Epithelial cell of proximal tubule (primary cell): Measurements from ENCODE around the gene MTCH2. TPM values are rescaled to one million over a fixed set of nuclear protein-coding genes. Genes with fewer than 3 reads are reported as not detected.
"Not testable (repeated sequence)": the region's sequence is repeated elsewhere in the genome, so short reads cannot be mapped to it uniquely, and the experiment has no call there.

ENCODE experiments used
- DNase-seq: peaks from one replicate; pipeline ENCODE4 v3.0.0-alpha.2; 2011; ENCODE audit warnings: low read depth
- H3K4me3 ChIP-seq: 2 replicates; pipeline ENCODE4 v1.5.1; 2011; ENCODE audit warnings: low read depth, mild to moderate bottlenecking, low read length
- total RNA-seq: library from RNA; depleted of rRNA; stranded (reverse); fragments of >200 nt; gene quantifications from 2 replicates; pipeline ENCODE4 v1.2.3, GENCODE V29; 2015
- TF ChIP-seq, protein P1 (sequence below): conservative IDR thresholded peaks from 2 replicates; pipeline ENCODE4 v1.5.1; 2012; ENCODE audit warnings: low read depth, mild to moderate bottlenecking, low read length

Gene MTCH2
- total RNA-seq, 1 donor from 2014 or later: 160 TPM

DNA sequence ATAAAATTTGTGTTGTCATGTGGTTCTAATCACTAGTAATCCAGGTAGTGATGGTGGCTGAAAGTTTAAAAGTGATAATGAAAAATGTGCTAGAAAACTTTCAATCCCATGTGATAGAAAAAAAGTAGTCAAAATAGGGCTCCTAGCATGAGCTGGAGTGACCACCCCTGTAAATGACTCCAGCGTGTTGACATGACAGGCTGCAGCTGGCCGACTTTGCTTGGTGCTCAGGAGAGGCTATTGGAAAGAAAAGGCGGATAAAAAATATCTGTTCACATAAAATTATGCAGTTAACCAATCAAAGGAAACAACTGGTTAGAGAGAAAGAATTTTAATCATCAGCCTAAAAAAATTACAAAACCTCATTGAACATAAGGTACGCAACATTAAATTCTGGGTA lies 16.9 kb upstream of the MTCH2 start:
- TF ChIP-seq, protein P1, sequence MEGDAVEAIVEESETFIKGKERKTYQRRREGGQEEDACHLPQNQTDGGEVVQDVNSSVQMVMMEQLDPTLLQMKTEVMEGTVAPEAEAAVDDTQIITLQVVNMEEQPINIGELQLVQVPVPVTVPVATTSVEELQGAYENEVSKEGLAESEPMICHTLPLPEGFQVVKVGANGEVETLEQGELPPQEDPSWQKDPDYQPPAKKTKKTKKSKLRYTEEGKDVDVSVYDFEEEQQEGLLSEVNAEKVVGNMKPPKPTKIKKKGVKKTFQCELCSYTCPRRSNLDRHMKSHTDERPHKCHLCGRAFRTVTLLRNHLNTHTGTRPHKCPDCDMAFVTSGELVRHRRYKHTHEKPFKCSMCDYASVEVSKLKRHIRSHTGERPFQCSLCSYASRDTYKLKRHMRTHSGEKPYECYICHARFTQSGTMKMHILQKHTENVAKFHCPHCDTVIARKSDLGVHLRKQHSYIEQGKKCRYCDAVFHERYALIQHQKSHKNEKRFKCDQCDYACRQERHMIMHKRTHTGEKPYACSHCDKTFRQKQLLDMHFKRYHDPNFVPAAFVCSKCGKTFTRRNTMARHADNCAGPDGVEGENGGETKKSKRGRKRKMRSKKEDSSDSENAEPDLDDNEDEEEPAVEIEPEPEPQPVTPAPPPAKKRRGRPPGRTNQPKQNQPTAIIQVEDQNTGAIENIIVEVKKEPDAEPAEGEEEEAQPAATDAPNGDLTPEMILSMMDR: no peak
- no peak overlapping the region for H3K4me3 ChIP-seq
- DNase-seq: no peak

DNA sequence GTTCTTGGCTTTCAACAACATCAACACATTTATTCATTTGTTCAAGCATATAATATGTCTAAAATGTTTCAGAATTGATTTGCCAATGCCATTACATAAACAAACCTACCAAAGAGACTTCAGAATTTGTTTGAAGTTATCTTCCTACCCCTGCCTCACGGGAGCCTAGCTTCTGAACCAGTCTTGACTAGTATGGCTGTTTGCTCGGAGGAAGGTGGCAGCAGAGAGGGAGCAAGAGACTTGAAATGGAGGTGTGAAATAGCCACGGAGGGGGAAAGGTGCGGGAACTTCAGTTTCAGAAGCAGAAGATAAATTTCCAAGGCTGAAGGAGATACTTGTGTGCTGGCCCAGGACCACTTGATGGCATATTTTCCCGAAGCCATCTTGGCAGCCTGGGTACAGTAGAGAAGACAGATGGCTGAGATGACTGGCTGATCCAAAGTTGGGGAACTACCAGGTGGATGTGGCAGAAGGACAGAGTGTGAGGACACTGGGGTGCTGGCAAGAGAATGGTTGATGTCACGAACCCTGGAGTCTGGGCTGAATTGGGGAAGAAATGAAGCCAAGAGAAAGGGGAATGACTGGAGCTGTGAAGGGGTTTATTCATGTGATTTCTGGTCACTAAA lies 14.0 kb upstream of the MTCH2 start:
- H3K4me3 ChIP-seq: no peak overlapping the region
- DNase-seq: no peak
- TF ChIP-seq, protein P1: no peak

DNA sequence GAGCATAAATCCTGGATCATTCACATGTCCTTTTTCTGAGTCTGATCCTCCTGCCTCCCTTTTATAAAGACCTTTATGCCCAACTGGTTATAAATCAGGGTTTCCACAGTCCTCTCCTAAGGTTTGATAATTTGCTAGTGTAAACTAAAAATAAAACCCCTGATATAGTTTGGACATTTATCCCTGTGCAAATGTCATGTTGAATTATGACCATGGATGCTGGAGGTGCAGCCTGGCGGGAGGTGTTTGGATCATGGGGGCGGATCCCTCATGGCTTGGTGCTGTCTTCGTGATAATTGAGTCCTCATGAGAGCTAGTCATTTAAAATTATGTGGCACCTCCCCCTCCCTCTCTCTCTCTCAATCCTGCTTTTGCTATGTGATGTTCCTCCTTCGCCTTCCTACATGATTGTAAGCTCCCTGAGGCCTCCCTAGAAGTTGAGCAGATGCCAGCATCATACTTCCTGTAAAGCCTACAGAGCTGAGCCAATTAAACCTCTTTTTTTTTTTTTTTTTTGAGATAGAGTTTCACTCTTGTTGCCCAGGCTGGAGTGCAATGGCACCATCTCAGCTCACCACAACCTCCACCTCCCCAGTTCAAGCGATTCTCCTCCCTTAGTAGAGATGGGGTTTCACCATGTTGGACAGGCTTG lies 9.6 kb upstream of the MTCH2 start:
- H3K4me3 ChIP-seq: no peak overlapping the region
- DNase-seq: no peak
- TF ChIP-seq, protein P1: no peak

DNA sequence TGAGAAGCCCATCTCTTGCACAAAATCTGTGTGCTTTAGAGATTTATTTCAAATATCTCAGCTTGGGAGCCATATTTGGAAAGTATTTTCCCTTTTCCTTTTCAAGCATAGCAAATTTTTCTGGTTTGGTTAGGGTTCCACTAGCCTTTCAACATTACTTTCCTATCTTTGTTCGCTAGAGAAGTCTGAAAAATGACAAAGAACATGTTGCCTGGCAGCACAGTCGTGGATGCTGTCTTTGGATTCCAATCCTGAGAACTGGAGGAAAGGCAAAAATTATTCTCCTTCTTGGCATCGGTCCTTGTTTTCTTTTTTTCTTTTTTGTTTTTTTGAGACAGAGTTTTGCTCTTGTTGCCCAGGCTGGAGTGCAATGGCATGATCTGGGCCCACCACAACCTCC lies 6.9 kb upstream of the MTCH2 start:
- no peak overlapping the region for H3K4me3 ChIP-seq
- no peak for DNase-seq
- TF ChIP-seq, protein P1: no peak

DNA sequence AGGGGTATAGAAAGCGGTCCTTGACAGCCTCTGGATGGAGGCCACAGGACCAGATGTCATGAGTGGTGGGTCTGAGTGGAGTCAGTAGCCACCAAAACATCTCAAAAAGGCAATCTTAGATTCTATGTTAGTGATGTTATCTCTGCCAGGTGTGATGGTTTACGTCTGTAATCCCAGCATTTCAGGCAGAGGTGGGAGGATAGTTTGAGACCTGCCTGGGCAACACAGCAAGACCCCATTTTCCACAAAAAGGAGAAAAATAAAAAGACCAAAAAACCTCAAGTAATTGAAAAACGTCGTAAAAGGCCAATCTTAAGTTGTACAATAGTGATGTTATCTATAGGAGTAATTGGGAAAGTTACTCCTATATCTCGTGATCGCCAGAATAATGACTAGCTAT lies 3.7 kb upstream of the MTCH2 start:
- TF ChIP-seq, protein P1: no peak
- no peak for DNase-seq
- no peak overlapping the region for H3K4me3 ChIP-seq

DNA sequence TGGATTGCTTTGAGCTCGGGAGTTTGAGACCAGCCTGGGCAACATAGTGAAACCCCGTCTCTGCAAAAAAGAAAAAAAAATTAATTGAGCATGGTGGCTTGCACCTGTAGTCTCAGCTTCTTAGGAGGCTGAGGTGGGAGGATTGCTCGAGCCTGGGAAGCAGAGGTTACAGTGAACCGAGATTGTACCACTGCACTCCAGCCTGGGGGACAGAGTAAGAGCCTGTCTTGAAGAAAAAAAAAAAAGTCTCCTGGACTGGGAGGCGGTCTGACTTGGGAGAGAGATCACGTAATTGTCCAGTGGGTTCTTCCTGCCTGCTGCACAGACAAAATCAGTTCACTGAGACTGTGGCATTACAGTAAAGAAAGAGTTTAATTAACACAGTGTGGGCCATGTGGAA lies 3.1 kb upstream of the MTCH2 start:
- DNase-seq: no peak
- TF ChIP-seq, protein P1: no peak
- no peak overlapping the region for H3K4me3 ChIP-seq

DNA sequence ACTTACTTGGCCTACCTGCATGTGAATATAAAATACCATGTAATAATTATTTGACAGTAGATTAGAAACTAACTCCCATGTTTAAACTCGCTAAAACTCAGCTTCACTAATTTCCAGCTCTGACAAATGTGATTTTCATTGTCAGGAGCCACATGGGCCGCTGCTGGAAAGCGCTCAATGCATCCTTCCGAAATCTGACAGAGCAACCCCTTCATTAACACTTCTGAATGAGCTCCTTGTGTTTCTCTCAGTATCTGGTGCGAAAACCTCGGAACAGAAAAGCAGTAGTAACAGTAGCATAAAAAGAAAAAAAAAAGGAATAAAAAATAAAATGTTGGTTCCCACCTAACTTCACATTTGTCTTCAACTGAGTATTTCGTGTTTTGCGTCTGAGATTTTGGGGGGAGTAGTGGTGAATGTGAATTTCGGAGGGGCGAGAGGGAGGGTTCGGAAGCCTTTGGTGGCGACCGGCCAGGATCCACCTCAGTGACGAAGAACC lies 710 bp downstream of the MTCH2 start:
- DNase-seq: no peak
- TF ChIP-seq, protein P1: no peak
- H3K4me3 ChIP-seq: peak overlapping the region; percentile 94

DNA sequence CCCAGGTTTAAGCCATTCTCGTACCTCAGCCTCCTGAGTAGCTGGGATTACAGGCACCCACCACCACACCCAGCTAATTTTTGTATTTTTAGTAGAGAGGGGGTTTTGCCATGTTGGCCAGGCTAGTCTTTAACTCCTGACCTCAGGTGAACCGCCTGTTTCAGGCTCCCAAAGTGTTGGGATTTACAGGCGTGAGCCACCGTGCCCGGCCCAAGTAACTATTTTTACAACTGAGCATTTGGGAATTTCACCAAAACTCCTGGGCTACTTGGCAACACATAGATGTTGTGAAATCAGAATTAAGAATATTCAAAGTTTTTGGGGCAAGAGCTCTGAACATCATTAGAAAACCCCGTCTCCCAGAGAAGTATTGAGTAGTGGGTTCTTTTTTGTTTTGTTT lies 1.9 kb downstream of the MTCH2 start:
- not testable (repeated sequence) for DNase-seq, H3K4me3 ChIP-seq

DNA sequence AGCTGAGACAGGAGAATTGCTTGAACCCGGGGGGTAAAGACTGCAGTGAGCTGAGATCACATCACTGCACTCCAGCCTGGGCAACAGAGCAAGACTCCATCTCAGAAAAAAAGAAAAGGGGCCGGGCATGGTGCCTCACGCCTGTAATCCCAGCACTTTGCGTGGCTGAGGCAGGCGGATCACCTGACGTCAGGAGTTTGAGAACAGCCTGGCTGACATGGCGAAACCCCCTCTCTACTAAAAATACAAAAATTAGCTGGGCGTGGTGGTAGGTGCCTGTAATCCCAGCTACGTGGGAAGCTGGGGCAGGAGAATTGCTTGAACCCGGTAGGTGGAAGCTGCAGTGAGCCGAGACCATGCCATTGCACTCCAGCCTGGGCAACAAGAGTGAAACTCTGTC lies 6.0 kb downstream of the MTCH2 start:
- not testable (repeated sequence) for H3K4me3 ChIP-seq, DNase-seq
